HG03135 (cell line): ENCODE measurements around the gene ASMTL.
"Not testable (repeated sequence)": the region's sequence is repeated elsewhere in the genome, so short reads cannot be mapped to it uniquely, and the experiment has no call there.

Experiments
- ATAC-seq: cut with Tn5 transposase; IDR thresholded peaks from one replicate; pipeline ENCODE4 v1.9.1; 2021; ENCODE audit warnings: mild to moderate bottlenecking, moderate library complexity; ENCODE audit not compliant: unreplicated experiment

Gene ASMTL

DNA sequence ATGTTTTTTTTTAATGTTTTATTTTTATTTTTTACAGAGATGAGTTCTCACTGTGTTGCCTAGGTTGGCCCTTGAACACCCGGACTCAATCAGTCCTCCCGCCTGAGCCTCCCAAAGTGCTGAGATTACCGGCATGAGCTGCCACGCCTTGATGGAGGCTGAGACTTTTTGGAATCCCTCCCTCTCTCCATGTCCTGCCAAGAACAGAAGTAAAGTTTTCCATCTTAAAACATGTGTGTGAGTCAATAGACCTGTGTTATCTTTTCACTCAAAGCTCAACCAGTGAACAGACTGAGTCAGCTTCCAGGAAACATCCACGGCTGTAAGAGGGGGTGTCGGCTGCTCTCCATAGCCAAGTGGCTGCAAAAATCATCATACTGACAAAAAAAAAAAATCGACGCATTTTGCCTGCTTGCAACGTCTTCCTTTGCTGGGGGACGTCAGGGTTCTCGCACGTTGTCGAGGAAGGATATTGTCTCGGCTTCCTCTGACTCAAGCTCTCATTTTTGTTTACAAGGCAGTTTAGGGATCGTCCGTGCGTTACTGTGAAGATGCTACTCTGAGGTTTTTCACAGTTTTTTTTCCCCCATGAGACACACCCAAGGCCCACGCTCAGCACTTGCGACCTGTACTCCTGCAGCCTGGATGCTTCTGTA, 10.0 kb upstream of the ASMTL start:
- no peak for ATAC-seq

DNA sequence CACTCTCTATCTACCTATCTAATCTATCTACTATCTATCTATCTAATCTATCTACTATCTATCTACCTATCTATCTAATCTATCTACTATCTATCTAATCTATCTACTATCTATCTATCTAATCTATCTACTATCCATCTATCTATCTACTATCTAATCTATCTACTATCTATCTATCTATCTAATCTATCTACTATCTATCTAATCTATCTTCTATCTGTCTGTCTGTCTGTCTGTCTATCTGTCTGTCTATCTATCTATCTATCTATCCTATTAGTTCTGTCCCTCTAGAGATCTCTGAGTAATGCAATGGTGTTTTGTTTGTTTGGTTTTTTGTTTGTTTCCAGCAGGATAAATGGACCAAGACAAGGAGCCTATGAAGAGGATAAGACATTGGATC, 9.4 kb upstream of the ASMTL start:
- ATAC-seq, result no peak

DNA sequence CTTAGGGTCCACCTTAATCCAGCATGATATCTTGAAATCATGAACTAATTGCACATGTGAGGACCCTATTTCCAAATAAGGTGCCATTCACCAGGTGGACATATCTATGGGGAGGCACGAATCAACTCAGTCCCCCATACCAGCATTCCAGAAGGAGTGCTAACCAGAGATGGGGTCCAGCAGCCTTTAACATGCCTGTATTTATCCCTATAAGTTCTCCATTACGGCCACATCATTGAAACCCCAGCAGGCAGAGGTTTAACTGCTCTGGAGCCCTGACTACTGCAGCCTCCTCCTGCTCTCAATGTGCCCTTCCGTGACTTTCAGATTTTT, 3.2 kb upstream of the ASMTL start:
- no peak for ATAC-seq

DNA sequence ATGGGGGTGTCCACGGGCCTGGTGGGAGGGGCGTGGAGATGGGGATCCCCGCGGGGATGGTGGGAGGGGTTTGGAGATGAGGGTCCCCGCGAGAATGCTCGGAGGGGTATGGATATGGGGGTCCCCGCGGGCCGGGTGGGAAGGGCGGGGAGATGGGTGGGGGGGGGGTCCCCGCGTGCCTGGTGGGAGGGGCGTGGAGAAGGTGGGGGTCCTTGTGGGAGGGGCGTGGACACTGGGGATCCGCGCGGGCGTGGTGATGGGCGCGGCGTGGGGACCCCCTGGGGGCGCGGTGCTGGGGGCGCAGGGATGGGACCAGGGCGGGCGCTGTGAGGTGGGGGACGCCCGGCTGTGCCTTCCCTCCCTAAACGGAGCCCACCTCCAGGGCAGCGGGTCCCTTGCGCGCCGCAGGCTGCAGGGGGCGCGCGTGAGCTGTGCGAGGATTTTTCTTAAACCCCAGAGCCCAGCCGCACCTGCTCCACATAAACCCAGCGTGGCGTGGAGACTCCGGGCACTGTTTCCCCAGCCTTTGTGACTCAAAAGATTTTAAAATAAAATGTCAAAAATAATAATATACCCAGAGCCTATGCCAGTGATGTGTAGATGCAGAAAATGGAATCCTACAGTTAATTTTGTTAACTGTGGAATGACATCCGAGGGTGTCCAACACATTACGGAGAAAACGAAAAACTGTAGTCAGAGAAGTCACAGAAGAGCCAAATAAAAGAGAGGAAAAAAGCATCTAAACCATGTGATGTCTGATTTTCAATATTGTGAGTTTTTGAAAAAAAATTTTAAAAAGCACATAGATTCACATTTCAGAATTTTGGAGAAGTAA, 1.5 kb upstream of the ASMTL start:
- peak; percentile 37 for ATAC-seq

DNA sequence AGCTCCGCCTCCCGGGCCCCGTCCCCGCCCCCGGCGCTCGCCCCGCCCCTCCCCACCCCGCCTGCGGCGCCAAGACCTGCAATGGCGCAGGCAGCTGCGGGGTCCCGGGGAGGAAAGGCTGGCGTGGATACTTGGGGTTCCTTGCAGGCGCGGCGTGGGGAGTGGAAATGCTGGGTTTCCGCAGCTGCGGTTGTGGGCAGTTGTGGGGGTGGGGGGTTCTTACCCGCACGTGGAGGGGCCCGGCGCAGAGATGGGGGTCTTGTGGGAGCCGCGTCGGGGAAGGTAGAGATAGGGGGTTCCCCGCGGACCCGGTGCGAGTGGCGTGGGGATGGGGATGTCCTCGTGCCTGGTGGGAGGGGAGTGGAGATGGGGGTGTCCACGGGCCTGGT, 680 bp upstream of the ASMTL start:
- peak; percentile 41 for ATAC-seq

DNA sequence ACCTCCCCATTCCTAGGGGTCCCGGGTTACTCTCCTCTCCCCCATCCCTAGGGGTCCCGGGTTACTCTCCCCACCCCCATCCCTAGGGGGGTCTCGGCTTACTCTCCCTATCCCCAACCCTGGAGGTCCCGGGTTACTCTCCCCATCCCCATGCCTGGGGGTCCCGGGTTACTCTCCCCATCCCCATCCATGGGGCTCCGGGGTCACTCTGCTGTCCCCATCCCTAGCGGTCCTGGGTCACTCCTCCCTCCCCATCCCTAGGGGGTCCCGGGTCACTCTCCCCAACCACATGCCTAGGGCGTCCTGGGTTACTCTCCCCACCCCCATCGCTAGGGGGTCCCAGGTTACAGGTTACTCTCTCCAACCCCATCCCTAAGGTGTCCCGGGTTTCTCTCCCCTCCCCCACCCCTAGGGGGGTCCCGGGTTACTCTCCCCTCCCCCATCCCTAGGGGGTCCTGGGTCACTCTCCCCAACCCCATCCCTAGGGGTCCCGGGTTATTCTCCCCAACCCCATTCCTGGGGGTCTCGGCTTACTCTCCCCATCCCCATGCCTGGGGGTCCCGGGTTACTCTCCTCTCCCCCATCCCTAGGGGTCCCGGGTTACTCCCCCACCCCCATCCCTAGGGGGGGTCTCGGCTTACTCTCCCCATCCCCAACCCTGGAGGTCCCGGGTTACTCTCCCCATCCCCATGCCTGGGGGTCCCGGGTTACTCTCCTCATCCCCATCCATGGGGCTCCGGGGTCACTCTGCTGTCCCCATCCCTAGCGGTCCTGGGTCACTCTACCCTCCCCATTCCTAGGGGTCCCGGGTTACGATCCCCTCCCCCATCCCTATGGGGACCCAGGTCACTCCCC, 821 bp downstream of the ASMTL start:
- no peak for ATAC-seq

DNA sequence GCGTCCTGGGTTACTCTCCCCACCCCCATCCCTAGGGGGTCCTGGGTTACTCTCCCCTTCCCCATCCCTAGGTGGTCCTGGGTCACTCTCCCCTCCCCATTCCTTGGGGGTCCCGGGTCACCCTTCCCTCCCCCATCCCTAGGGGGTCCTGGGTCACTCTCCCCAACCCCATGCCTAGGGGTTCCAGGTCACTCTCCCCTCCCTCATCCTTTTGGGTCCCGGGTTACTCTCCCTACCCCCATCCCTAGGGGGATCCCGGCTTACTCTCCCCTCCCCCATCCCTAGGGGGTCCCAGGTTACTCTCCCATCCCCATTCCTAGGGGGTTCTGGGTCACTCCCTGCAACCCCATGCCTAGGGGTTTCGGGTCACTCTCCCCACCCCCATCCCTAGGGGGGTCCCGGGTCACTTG, 1.5 kb downstream of the ASMTL start:
- no peak for ATAC-seq

DNA sequence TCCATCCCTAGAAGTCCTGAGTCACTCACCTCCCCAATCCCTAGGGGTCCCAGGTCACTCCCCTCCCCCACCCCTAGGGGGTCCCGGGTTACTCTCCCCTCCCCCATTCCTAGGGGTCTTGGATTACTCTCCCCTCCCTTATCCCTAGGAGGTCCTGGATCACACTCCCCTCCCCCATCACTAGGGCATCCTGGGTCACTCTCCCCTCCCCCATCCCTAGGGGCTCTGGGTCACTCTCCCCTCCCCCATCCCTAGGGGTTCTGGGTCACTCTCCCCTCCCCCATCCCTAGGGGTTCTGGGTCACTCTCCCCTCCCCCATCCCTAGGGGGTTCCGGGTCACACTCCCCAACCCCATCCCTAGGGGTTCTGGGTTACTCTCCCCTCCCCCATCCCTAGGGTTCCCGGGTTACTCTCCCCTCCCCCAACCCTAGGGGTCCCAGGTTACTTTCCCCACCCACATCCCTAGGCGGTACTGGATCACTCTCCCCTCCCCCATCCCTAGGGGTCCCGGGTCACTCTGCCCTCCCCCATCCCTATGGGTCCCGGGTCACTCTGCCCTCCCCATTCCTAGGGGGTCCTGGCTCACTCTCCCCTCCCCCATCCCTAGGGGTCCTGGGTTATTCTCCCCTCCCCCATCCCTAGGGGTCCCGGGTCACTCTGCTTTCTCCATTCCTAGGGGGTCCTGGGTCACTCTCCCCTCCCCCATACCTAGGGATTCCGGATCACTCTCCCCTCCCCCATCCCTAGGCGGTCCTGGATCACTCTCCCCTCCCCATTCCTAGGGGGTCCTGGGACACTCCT, 2.1 kb downstream of the ASMTL start:
- no peak for ATAC-seq

DNA sequence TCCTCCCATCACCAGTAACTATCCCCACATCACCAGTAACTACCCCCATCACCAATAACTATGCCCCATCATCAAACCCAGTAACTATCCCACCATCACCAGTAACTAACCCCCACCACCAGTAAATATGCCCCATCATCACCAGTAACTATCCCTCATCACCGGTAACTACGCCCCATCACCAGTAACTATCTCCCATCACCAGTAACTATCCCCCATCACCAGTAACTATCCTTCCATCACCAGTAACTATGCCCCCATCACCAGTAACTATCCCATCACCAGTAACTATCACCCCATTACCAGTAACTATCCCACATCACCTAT, 2.9 kb downstream of the ASMTL start:
- ATAC-seq, result no peak

DNA sequence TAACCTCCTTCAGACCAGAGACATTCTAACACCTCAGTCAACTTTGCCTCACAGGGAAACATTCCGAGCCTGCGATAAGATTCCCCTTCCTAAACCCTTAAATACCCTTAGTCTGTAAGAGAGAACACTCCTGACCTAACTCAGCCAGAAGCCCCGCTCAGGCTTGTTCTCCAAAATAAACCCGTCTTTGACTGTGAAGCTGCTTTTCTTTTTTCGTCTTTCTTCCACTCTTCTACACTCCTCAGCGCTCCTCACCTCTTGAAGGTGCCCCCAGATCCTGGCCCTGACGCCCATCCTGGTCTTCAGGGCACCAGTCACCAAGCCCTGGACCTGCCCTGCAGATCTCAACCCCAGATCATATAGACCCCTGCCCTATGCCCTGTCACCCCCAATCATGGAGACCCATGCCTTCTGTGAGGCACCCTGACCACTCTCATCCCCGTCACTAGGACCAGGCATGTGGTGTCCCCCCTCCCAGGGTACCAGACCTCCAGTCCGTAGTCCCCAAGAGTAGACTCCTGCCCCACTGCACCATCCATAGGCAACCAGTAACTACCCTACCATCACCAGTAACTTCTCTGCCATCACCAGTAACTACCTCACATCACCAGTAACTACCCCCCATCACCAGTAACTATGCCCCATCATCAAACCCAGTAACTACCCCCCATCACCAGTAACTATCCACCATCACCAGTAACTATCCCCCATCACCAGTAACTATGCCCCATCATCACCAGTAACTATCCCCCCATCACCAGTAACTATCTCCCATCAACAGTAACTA, 3.5 kb downstream of the ASMTL start:
- ATAC-seq, result no peak

DNA sequence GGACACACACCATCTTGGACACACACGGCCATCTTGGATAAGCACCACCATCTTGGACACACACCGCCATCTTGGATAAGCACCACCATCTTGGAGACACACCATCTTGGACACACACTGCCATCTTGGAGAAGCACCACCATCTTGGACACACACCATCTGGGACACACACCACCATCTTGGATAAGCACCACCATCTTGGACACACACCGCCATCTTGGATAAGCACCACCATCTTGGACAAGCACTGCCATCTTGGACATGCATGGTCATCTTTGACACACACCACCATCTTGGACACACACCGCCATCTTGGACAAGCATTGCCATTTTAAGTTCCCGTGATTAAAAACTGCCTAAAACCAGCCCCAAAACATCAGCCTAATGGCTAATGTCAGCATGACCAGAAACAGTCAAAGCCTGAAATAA, 4.1 kb downstream of the ASMTL start:
- ATAC-seq, result not testable (repeated sequence)

DNA sequence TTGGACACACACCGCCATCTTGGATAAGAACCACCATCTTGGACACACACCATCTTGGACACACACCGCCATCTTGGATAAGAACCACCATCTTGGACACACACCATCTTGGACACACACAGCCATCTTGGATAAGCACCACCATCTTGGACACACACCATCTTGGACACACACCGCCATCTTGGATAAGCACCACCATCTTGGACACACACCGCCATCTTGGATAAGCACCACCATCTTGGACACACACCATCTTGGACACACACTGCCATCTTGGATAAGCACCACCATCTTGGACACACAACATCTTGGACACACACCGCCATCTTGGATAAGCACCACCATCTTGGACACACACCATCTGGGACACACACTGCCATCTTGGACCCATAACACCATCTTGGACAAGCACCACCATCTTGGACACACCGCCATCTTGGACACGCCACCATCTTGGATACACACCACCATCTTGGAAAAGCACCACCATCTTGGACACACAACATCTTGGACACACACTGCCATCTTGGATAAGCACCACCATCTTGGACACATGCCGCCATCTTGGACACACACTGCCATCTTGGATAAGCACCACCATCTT, 4.6 kb downstream of the ASMTL start:
- ATAC-seq, result not testable (repeated sequence)

DNA sequence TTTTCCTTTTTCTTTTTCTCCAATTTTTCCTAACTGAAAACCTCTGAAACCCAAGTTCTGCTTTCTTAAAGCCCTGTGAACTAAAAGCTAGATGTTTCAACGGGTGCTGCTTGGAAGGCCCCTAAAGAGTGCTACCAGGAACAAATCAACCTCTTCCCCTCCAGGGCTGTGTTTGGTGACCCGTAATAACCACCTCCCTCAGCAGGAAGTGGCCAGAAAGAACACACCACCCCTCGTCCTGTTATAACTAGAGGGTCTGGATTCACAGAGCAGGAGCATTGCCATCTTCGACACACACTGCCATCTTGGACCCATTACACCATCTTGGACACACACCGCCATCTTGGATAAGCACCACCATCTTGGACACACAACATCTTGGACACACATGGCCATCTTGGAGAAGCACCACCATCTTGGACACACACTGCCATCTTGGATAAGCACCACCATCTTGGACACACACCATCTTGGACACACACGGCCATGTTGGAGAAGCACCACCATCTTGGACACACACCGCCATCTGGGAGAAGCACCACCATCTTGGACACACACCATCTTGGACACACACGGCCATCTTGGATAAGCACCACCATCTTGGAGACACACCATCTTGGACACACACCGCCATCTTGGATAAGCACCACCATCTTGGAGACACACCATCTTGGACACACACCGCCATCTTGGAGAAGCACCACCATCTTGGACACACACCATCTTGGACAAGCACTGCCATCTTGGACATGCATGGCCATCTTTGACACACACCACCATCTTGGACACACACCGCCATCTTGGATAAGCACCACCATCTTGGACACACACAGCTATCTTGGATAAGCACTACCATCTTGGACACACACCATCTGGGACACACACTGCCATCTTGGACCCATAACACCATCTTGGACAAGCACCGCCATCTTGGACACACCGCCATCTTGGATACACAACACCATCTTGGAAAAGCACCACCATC, 5.4 kb downstream of the ASMTL start:
- peak; percentile 41 for ATAC-seq

DNA sequence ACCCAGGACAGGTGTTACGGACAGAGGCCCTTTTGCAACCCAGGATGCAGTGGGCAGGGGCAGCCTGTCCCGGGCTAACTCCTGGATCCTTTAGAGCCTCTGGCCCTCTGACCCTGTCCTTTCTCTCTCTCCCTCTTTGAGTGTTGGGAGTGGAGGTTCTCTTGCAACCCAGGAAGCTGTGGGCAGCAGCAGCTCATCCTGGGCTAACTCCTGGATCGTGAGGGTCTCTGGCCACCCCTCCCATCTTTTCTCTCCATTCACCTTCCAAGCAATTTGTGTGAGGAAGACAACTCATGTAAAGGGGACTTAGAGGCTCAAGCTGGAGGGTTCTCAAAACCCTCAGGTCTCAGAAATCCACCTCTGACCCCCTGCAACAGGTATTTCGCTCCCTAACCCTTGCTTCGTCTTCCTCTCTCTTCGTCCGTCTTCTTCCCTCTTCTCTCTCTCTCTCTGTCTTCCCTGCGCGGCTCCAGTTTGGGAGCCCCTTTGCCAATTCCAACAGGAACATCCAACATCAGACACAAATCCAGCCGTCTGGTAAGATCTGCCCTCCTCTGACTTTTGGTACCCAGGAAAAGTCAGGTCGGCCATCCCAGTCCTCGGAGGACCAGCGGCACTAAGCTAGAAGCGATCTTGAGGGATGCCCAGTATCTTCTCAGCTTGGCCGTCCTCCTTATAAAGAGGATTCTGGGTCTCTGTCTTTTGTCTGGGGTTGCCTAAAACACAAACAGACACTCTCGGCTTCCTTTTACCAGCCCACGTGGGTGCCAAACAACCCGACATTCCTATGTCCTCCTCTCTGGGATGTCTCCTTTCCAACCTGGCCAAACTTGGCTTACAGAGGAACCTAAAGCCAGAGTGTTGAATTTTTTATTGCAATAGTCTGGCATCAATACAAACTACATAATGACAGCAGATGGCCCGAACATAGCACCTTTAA, 7.9 kb downstream of the ASMTL start:
- no peak for ATAC-seq

DNA sequence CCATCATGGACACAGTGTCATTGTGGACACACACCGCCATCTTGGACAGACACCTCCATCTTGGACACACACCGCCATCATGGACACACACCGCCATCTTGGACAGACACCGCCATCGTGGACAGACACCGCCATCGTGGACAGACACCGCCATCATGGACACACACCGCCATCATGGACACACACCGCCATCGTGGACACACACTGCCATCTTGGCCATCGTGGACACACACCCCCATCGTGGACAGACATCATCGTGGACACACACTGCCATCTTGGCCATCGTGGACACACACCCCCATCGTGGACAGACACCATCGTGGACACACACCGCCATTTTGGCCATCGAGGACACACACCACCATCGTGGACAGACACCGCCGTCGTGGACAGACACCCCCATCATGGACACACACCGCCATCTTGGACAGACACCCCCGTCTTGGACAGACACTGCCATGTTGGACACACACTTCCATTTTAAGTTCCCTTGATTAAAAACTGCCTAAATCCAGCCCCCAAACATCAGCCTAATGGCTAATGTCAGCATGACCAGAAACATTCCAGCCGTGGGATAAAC, 9.1 kb downstream of the ASMTL start:
- no peak for ATAC-seq

DNA sequence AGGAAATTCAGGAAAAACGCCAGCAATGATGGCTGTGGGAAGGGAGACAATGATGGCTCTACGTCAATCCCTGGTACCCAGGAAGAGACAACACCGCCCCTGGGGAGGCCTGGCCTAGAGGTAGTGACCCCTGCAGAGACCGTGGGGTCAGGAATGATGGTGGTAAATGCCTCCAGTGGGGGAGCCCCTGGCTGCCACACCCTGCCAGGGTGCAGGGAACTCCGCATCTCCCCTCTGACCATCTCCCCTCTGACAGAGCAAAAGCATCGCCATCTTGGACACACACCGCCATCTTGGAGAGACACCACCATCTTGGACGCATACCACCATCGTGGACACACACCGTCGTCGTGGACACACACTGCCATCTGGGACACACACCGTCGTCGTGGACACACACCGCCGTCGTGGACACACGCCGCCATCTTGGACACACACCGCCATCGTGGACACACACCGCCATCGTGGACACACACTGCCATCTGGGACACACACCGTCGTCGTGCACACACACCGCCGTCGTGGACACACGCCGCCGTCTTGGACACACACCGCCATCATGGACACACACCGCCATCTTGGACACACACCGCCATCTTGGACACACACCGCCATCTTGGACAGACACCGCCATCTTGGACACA, 9.9 kb downstream of the ASMTL start:
- ATAC-seq, result no peak
